ENCODE results near the gene C1QA. TPM values are rescaled to one million over a fixed set of nuclear protein-coding genes. Genes with fewer than 3 reads are reported as not detected.
A peak's percentile ranks its signal among the peaks of the same experiment; 100 is the strongest.

Gene C1QA
- total and polyA plus RNA-seq, 5 donors = 51.4 to 156 (median 112) TPM

GRCh38 chr1:22641247-22641646, 4.8 kb downstream of the C1QA start:
- no peak for DNase-seq
- no peaks in the 10 kb centered on the region for H3K9me3 ChIP-seq (ENCODE audit: control insufficient read depth, low read length)
- no peak overlapping the region for H3K4me3 ChIP-seq (ENCODE audit: low read length)
- intact Hi-C loops (cut with DNase I) = loop anchor here in 3 of 4 donors (5.0 to 10.0 kb wide), 3 partner anchors 116 to 536 kb away; no protein-coding TSS in a partner anchor
- no peak for ATAC-seq
- 56% methylated on average over 8 of the region's 8 CpGs for WGBS
- H3K27ac ChIP-seq (ENCODE audit: low read length) = no peak overlapping the region
- no peaks in the 10 kb centered on the region for H3K4me1 ChIP-seq (ENCODE audit: control insufficient read depth, insufficient read depth, low read length)
- no peaks in the 10 kb centered on the region for H3K27me3 ChIP-seq (ENCODE audit: control insufficient read depth, insufficient read depth)

DNA sequence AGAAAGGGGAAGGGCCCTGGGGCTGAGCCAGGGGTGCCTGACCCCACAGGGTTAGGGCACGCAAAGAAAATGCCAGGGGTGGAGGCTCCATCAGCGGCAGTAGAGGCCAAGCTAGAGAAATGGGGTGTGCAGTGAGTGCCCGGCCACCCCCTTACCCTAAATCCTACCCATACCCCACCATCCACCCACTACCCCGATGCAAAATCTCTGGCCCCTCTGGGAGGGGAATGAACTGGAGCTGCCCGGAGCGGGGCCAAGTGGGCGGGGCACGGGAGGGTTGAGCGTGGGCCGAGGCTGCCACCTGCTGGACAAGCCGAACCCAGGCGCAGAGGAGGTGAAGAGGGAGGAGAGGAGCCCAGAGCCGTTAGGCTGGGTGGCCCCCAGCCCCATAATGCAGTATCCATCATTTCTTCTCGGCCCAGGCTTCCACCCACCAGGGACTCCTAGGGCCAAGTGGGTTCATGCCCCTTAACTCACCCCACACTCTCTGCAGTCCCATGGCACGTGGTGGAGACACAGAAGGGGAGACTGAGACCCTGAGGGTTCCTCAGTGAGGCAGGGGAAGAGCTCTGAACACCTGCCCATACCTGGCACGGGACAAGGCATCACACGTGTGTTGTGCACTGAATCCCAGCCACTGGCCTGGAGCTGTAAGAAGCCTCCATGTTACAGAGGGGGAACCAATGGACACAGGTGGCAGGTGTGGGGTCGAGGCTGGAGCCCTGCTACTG, 5.6 kb downstream of the C1QA start:
- 11% methylated on average over 18 of the region's 18 CpGs for WGBS
- no peaks in the 10 kb centered on the region for H3K27me3 ChIP-seq (ENCODE audit: control insufficient read depth, insufficient read depth)
- H3K9me3 ChIP-seq (ENCODE audit: control insufficient read depth, low read length) = no peaks in the 10 kb centered on the region
- no peak overlapping the region for H3K4me3 ChIP-seq (ENCODE audit: low read length)
- ATAC-seq = peak; percentile 77 to 83
- no peak overlapping the region for H3K27ac ChIP-seq (ENCODE audit: low read length)
- peak; percentile 88 to 95 (median 95) for DNase-seq
- intact Hi-C loops (cut with DNase I) = loop anchor here (1.0 to 10.0 kb wide), 6 partner anchors 117 to 537 kb away; no protein-coding TSS in a partner anchor
- H3K4me1 ChIP-seq (ENCODE audit: control insufficient read depth, insufficient read depth, low read length) = no peaks in the 10 kb centered on the region

DNA sequence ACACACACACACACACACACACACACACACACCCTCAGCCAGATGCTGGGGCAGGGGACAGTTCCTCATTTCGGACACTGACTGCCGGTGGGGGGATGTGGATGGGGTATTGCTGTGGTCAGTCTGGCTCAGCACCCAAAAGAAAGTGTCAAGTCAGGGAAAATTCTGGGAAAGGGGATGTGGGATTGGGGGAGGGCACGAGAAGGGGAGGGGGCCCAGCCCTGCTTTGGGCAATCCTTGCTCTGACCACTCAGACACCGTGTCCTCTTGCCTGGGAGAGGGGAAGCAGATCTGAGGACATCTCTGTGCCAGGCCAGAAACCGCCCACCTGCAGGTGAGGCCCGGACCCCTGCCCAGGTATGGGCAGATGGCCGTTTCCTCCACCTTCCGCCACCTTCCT, 7.0 kb downstream of the C1QA start, which contains the start of gene C1QC:
TSS of gene C1QC (plus strand) at position 253 of the 400 bp plus-strand sequence. CDS start 391 bp downstream, outside the sequence.
- Histone ChIP-seq H3K9me3 (ENCODE audit: control insufficient read depth, low read length) (no peaks in the 10 kb centered on the region), H3K27me3 (ENCODE audit: control insufficient read depth, insufficient read depth) (no peaks in the 10 kb centered on the region), H3K4me3 (ENCODE audit: low read length) (peak within 1 kb of the TSS; percentile 6), H3K4me1 (ENCODE audit: control insufficient read depth, insufficient read depth, low read length) (no peaks in the 10 kb centered on the region), H3K27ac (ENCODE audit: low read length) (no peak within 1 kb of the TSS)
- DNase-seq = peak; percentile 45 to 78 (median 76)
- ATAC-seq = peak; percentile 30 to 55
- 70% methylated on average over 8 of the region's 8 CpGs for WGBS
- intact Hi-C loops (cut with DNase I) = loop anchor here (2.0 to 10.0 kb wide), 5 partner anchors 119 to 539 kb away; no protein-coding TSS in a partner anchor

GRCh38 chr1:22643928-22644327, 7.5 kb downstream of the C1QA start:
- intact Hi-C loops (cut with DNase I) = loop anchor here (2.0 to 10.0 kb wide), 5 partner anchors 119 to 539 kb away; no protein-coding TSS in a partner anchor
- H3K4me3 ChIP-seq (ENCODE audit: low read length) = no peak overlapping the region

GRCh38 chr1:22645931-22646330, 9.5 kb downstream of the C1QA start:
- Histone ChIP-seq H3K4me3 (ENCODE audit: low read length) (no peak overlapping the region), H3K9me3 (ENCODE audit: control insufficient read depth, low read length) (no peaks in the 10 kb centered on the region), H3K27me3 (ENCODE audit: control insufficient read depth, insufficient read depth) (no peaks in the 10 kb centered on the region), H3K27ac (ENCODE audit: low read length) (no peak overlapping the region), H3K4me1 (ENCODE audit: control insufficient read depth, insufficient read depth, low read length) (no peaks in the 10 kb centered on the region)
- intact Hi-C loops (cut with DNase I) = loop anchor here in 2 of 4 donors (10.0 kb wide), 2 partner anchors 121 to 541 kb away; no protein-coding TSS in a partner anchor
- ATAC-seq (no peak), DNase-seq (peak in 1 of 3 donors; percentile 55)
- WGBS = 71% methylated on average over 7 of the region's 7 CpGs

More at GRCh38 chr1:22643928-22644327, 7.5 kb downstream of the C1QA start:
- 72% methylated on average over 12 of the region's 12 CpGs for WGBS
- DNase-seq (no peak), ATAC-seq (no peak)
- Histone ChIP-seq H3K27me3 (ENCODE audit: control insufficient read depth, insufficient read depth) (no peaks in the 10 kb centered on the region), H3K4me1 (ENCODE audit: control insufficient read depth, insufficient read depth, low read length) (no peaks in the 10 kb centered on the region), H3K27ac (ENCODE audit: low read length) (no peak overlapping the region), H3K9me3 (ENCODE audit: control insufficient read depth, low read length) (no peaks in the 10 kb centered on the region)

- intact Hi-C loops (cut with DNase I) = loop anchor here in 2 of 4 donors (10.0 kb wide), 2 partner anchors 122 to 542 kb away; no protein-coding TSS in a partner anchor
- WGBS = 97% methylated on average over 1 of the region's 1 CpG
- no peak overlapping the region for H3K4me3 ChIP-seq (ENCODE audit: low read length)
- H3K9me3 ChIP-seq (ENCODE audit: control insufficient read depth, low read length) = no peaks in the 10 kb centered on the region
- no peak overlapping the region for H3K27ac ChIP-seq (ENCODE audit: low read length)
- no peaks in the 10 kb centered on the region for H3K4me1 ChIP-seq (ENCODE audit: control insufficient read depth, insufficient read depth, low read length)
- no peaks in the 10 kb centered on the region for H3K27me3 ChIP-seq (ENCODE audit: control insufficient read depth, insufficient read depth)
- no peak for ATAC-seq
- DNase-seq = no peak
These were observed 10.0 kb downstream of the C1QA start for GRCh38 chr1:22646384-22646783.

GRCh38 chr1:22650089-22650693, 13.8 kb downstream of the C1QA start:
- no peak overlapping the region for H3K4me3 ChIP-seq (ENCODE audit: low read length)
- ATAC-seq (no peak), DNase-seq (no peak)
- WGBS = 87% methylated on average over 13 of the region's 13 CpGs
- intact Hi-C loops (cut with DNase I) = no loop called here
- H3K9me3 ChIP-seq (ENCODE audit: control insufficient read depth, low read length) = no peaks in the 10 kb centered on the region
- H3K27ac ChIP-seq (ENCODE audit: low read length) = no peak overlapping the region
- H3K4me1 ChIP-seq (ENCODE audit: control insufficient read depth, insufficient read depth, low read length) = no peaks in the 10 kb centered on the region
- H3K27me3 ChIP-seq (ENCODE audit: control insufficient read depth, insufficient read depth) = no peaks in the 10 kb centered on the region

DNA sequence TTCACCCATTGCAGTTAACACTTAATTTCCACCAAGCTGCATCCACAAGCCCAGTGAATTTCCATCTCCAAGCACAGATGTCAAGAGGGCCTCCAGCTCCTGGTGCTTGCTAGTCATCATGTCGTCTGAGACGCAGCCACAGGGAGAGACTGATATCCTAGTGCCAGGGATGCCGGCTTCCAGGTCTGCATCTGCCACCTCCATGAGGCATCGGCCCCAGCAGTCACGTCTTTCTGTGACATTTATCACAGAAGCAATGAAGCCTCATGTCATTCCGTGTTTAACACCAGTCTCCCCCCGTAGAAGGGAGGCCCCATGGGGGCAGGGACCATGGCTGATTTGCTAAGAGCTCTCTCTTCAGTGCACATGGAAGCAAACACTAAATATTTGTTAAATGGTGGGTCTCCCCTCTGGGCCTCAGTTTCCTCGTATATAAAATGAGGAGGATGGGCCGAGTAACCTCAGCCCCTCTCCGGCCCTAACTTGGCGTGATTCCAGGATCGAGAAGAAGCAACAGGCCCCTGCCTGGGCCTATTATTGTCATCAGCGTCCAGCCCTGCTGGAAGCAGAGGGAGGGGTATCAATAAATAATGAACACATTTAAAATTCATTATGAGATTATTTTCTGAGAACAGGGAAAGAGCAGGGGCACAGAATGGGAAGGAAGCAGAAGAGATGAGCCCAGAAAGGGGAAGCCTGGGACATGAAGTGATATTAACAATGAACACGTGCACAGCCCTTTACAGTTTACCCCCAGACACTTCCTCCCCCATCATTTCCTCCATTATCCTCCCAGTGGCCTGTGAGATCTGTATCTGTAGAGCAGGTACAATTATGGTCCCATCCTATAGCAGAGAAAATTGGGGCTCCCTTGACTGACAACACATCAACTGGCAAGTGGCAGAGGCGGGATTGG, 15.8 kb downstream of the C1QA start:
- no peaks in the 10 kb centered on the region for H3K4me1 ChIP-seq (ENCODE audit: control insufficient read depth, insufficient read depth, low read length)
- ATAC-seq (peak; percentile 41 to 57), DNase-seq (no peak)
- 61% methylated on average over 15 of the region's 15 CpGs for WGBS
- no peaks in the 10 kb centered on the region for H3K27me3 ChIP-seq (ENCODE audit: control insufficient read depth, insufficient read depth)
- H3K27ac ChIP-seq (ENCODE audit: low read length) = no peak overlapping the region
- intact Hi-C loops (cut with DNase I) = no loop called here
- H3K9me3 ChIP-seq (ENCODE audit: control insufficient read depth, low read length) = no peaks in the 10 kb centered on the region
- no peak overlapping the region for H3K4me3 ChIP-seq (ENCODE audit: low read length)

GRCh38 chr1:22652881-22653316, 16.5 kb downstream of the C1QA start, which contains the start of gene C1QB:
Gene C1QB (plus strand): TSS chr1:22653236. CDS start chr1:22659463, 6,227 bp downstream.
- Histone ChIP-seq H3K27ac (ENCODE audit: low read length) (peak within 1 kb of the TSS; percentile 8), H3K4me3 (ENCODE audit: low read length) (no peak within 1 kb of the TSS), H3K27me3 (ENCODE audit: control insufficient read depth, insufficient read depth) (no peaks in the 10 kb centered on the region), H3K9me3 (ENCODE audit: control insufficient read depth, low read length) (no peaks in the 10 kb centered on the region), H3K4me1 (ENCODE audit: control insufficient read depth, insufficient read depth, low read length) (no peaks in the 10 kb centered on the region)
- DNase-seq (peak; percentile 60 to 85 (median 80)), ATAC-seq (peak; percentile 76 to 81)
- 73% methylated on average over 13 of the region's 13 CpGs for WGBS
- intact Hi-C loops (cut with DNase I) = no loop called here

DNA sequence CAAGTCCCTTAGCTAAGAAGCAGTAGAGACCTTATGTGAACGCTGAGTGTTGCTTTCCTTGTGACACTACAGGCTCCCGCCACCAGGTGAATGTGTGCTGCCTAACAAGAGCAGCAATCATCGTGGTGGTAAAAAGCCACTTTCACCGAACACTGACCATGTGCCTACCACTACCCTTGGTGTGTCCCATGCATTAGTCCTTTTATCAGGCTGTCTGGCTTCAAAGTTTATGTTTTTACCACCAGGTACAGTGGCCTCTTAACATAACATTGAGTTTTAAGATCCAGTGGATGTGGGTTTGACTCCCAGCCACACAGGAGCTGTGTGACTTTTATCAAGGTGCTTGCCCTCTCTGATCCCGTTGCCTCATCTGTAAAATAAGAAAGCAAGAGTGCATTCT, 18.3 kb downstream of the C1QA start:
- no peaks in the 10 kb centered on the region for H3K27me3 ChIP-seq (ENCODE audit: control insufficient read depth, insufficient read depth)
- no peak overlapping the region for H3K27ac ChIP-seq (ENCODE audit: low read length)
- no peak for ATAC-seq
- DNase-seq = no peak
- no peaks in the 10 kb centered on the region for H3K4me1 ChIP-seq (ENCODE audit: control insufficient read depth, insufficient read depth, low read length)
- no peaks in the 10 kb centered on the region for H3K9me3 ChIP-seq (ENCODE audit: control insufficient read depth, low read length)
- intact Hi-C loops (cut with DNase I) = no loop called here
- no peak overlapping the region for H3K4me3 ChIP-seq (ENCODE audit: low read length)
- WGBS = 61% methylated on average over 5 of the region's 5 CpGs
